HG03342 (cell line): ENCODE measurements around the gene PATE3.

Experiments used
- ATAC-seq: cut with Tn5 transposase; IDR thresholded peaks from one replicate; pipeline ENCODE4 v1.9.1; 2021; ENCODE audit warnings: mild to moderate bottlenecking, moderate library complexity; ENCODE audit not compliant: unreplicated experiment

The PATE3 gene

GRCh38 chr11:125787827-125788226, at the start of gene PATE3:
Gene PATE3, plus strand, starts transcription at chr11:125788127. Its CDS starts 25 bp downstream, at chr11:125788152.
- ATAC-seq = no peak

GRCh38 chr11:125740617-125741016, 47.3 kb upstream of the PATE3 start:
- ATAC-seq = no peak

GRCh38 chr11:125743681-125744080, 44.2 kb upstream of the PATE3 start:
- no peak for ATAC-seq

GRCh38 chr11:125745979-125746378, 41.9 kb upstream of the PATE3 start, which contains the start of gene PATE1:
Gene PATE1, plus strand, starts transcription at chr11:125746279. Its CDS starts 26 bp downstream, at chr11:125746305.
- no peak for ATAC-seq

GRCh38 chr11:125750629-125751028, 37.3 kb upstream of the PATE3 start:
- ATAC-seq = no peak

GRCh38 chr11:125756050-125756449, 31.9 kb upstream of the PATE3 start:
- ATAC-seq = no peak

- ATAC-seq = no peak
Measured at GRCh38 chr11:125762445-125762844, 25.5 kb upstream of the PATE3 start.

- no peak for ATAC-seq
Measured at GRCh38 chr11:125763483-125763882, 24.4 kb upstream of the PATE3 start.

- no peak for ATAC-seq
Measured at GRCh38 chr11:125766251-125766650, 21.7 kb upstream of the PATE3 start.

GRCh38 chr11:125768336-125769046, 19.4 kb upstream of the PATE3 start:
- no peak for ATAC-seq

- ATAC-seq = no peak
Measured at GRCh38 chr11:125770583-125770982, 17.3 kb upstream of the PATE3 start.

GRCh38 chr11:125772834-125773505, 15.0 kb upstream of the PATE3 start:
- no peak for ATAC-seq

GRCh38 chr11:125773516-125773915, 14.4 kb upstream of the PATE3 start:
- ATAC-seq = no peak

GRCh38 chr11:125777309-125777708, 10.6 kb upstream of the PATE3 start:
- ATAC-seq = no peak

- no peak for ATAC-seq
Measured at GRCh38 chr11:125778728-125779127, 9.2 kb upstream of the PATE3 start, which contains the start of gene PATE2. Gene PATE2, minus strand, starts transcription at chr11:125778828. Its CDS starts 55 bp downstream, at chr11:125778773.

- ATAC-seq = no peak
Measured at GRCh38 chr11:125784678-125785077, 3.2 kb upstream of the PATE3 start.

GRCh38 chr11:125790825-125791224, 2.9 kb downstream of the PATE3 start:
- ATAC-seq = no peak

- no peak for ATAC-seq
Measured at GRCh38 chr11:125797641-125798040, 9.7 kb downstream of the PATE3 start.

- ATAC-seq = no peak
Measured at GRCh38 chr11:125799808-125800207, 11.9 kb downstream of the PATE3 start.

- ATAC-seq = no peak
Measured at GRCh38 chr11:125802387-125802786, 14.5 kb downstream of the PATE3 start.

GRCh38 chr11:125807909-125808308, 20.0 kb downstream of the PATE3 start:
- ATAC-seq = no peak

GRCh38 chr11:125833016-125833415, 45.1 kb downstream of the PATE3 start, which contains the start of gene PATE4:
Gene PATE4, plus strand, starts transcription at chr11:125833316. Its CDS starts 44 bp downstream, at chr11:125833360.
- no peak for ATAC-seq
